EL (cell line): ENCODE measurements around the gene CCNO.

Experiments used
- DNase-seq: peaks from one replicate; pipeline ENCODE4 v3.0.0-alpha.2; 2016

Gene CCNO

GRCh38 chr5:55232985-55233928 lies at the start of gene CCNO:
TSS of gene CCNO (minus strand) at chr5:55233608. CDS start at chr5:55233523, 85 bp downstream.
- peak; percentile 89 for DNase-seq

GRCh38 chr5:55278778-55279177 lies 45.4 kb upstream of the CCNO start:
- DNase-seq = peak; percentile 69

- DNase-seq = peak; percentile 76
Observed at GRCh38 chr5:55276771-55277170, 43.4 kb upstream of the CCNO start.

GRCh38 chr5:55258339-55258738 lies 24.9 kb upstream of the CCNO start:
- no peak for DNase-seq

GRCh38 chr5:55254802-55255201 lies 21.4 kb upstream of the CCNO start:
- DNase-seq = no peak

GRCh38 chr5:55250064-55250463 lies 16.7 kb upstream of the CCNO start:
- no peak for DNase-seq

GRCh38 chr5:55241746-55242145 lies 8.3 kb upstream of the CCNO start:
- DNase-seq = no peak

- DNase-seq = no peak
Observed at GRCh38 chr5:55236800-55237199, 3.4 kb upstream of the CCNO start.

- DNase-seq = peak; percentile 55
Observed at GRCh38 chr5:55234121-55234700, 803 bp upstream of the CCNO start.

GRCh38 chr5:55232271-55232984 lies 980 bp downstream of the CCNO start:
- DNase-seq = peak; percentile 57

- DNase-seq = peak; percentile 13
Observed at GRCh38 chr5:55231919-55232270, 1.5 kb downstream of the CCNO start.

GRCh38 chr5:55231029-55231918 lies 2.1 kb downstream of the CCNO start:
- DNase-seq = peak; percentile 46

- DNase-seq = no peak
Observed at GRCh38 chr5:55230086-55230629, 3.2 kb downstream of the CCNO start.

GRCh38 chr5:55227664-55228430 lies 5.6 kb downstream of the CCNO start:
- no peak for DNase-seq

GRCh38 chr5:55226934-55227663 lies 6.3 kb downstream of the CCNO start, which contains the start of gene MCIDAS:
TSS of gene MCIDAS (minus strand) at chr5:55227315. CDS start at chr5:55227138, 177 bp downstream.
- peak; percentile 72 for DNase-seq

GRCh38 chr5:55226027-55226933 lies 7.1 kb downstream of the CCNO start:
- DNase-seq = peak; percentile 81

GRCh38 chr5:55225346-55225745 lies 8.1 kb downstream of the CCNO start:
- no peak for DNase-seq

GRCh38 chr5:55223812-55224240 lies 9.6 kb downstream of the CCNO start:
- no peak for DNase-seq
